GM21528 (cell line): Measurements from ENCODE around the gene TIE1.

Experiments used
- ATAC-seq: cut with Tn5 transposase; IDR thresholded peaks from one replicate; pipeline ENCODE4 v1.9.1; 2021; ENCODE audit warnings: mild to moderate bottlenecking, moderate library complexity; ENCODE audit not compliant: unreplicated experiment, low FRiP score

The TIE1 gene

DNA sequence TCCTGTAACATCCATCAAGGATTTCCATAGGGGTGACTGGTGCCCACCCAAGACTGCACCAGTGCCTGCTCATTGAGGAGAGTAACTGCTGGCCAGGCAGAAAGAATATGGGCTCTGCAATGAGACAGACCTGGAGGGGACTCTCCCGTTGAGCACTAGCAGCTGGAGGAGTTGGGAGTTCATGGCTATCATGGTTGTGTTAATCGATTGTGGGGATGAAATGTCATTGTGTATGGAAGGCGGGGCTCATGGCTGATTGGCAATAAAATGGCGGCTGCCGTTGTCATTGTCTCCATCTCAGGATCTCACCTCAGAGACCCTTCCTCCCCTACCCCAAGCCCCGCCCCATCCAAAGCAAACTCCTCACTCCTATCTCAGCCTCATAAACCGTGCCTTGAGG, 27.1 kb upstream of the TIE1 start:
- ATAC-seq = no peak

DNA sequence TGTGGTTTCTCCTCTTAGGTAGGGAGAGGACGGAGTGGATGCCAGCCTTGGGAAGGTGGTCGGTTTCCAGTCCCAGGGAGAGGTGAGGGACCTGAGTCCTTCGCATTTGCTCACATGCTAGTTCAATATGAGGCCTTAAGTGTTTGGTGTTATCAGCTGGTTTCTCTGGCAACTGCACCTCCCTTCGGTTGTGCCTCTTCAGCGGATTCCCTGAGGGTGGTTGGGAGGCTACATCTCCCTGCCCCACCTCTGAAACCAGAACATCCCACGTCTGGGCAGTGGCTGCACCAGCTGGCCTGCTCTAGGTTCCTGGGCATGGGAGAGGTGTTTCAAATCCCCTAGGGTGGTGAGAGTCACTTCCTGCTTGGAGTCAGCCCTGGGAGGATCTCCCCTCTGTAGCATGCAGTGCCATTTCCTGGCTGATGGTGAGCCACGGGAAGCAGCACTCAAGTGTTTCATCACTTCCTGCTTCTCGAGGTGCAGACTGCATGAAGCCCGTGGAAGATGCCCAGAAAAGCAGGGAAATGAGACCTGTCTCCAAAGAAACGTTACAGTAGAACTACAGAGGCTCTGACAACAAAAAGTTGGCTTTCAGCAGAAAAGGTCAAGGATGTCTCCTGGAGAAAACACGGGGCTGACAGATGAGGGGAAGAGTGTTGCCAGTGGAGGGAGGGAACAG, 26.5 kb upstream of the TIE1 start:
- ATAC-seq = no peak

DNA sequence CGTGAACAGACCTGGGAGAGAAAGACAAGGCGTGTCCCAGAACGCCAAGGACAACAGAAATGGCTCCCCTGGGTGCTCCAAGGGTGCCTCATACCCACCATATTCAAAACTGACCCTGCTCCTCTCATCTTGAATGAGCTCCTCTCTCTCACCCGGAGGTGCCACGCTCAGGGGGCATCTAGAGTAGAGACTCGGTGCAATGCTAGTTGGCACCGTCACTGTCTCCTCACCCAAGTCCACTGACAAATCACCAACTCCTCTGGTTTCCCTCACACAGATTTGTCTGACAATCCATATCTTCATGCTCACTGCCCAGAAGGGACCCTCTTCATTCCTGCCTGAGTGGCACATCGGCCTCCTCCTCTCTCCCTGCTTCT, 26.0 kb upstream of the TIE1 start:
- ATAC-seq = no peak

DNA sequence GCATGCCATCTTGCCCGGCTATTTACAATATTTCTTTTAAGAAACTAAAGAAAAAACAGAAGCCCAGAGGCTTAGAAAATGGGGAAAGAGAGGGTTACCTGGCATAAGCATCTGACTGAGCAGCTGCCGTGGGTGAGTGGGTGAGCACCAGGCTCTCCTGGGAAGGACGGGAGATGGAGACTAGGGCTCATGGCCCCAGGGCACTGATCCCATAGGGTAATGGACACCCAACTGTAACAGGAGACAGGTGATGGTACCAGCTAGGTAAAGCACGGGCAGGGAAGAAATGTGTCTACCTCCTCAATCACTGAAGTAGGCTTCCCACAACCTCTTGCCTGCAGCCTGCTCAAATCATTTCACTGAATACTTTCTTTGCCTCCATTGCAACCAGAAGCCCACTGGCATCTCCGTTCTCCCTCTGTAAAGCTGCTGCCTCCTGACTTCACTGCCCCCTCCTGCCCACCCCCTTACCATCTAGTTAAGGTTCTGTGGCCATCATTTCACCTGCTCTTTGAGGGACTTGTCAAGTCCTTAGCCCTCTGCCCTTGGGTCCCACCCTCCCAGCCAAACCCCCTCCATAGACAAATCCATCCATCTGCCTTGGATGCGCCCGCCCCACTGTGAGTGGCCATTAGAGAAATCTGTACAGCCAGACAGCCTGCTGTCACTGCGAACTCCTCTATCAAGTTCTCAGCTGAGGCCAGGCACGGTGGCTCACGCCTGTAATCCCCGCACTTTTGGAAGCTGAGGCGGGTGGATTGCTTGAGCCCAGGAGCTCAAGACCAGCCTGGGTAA, 24.8 kb upstream of the TIE1 start:
- ATAC-seq = no peak

DNA sequence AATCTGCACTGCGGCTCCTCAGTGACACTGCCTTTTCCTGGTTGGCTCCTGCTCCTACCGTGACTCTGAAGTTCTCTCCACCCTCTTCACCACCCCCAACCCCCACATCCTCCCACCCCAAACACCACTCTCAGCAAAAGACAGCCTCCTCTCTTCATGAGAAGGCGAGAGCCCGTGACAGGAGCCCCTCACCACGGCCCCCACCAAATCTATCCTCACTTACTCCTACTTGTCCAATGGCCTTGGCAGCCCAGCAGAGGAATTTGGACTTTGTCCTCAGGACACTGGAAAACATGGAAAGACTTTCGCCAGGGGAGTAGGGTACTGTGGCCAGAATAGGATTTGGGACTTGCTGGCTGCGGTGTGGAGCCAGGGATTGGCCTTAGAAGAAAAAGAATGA, 24.1 kb upstream of the TIE1 start:
- ATAC-seq = no peak

DNA sequence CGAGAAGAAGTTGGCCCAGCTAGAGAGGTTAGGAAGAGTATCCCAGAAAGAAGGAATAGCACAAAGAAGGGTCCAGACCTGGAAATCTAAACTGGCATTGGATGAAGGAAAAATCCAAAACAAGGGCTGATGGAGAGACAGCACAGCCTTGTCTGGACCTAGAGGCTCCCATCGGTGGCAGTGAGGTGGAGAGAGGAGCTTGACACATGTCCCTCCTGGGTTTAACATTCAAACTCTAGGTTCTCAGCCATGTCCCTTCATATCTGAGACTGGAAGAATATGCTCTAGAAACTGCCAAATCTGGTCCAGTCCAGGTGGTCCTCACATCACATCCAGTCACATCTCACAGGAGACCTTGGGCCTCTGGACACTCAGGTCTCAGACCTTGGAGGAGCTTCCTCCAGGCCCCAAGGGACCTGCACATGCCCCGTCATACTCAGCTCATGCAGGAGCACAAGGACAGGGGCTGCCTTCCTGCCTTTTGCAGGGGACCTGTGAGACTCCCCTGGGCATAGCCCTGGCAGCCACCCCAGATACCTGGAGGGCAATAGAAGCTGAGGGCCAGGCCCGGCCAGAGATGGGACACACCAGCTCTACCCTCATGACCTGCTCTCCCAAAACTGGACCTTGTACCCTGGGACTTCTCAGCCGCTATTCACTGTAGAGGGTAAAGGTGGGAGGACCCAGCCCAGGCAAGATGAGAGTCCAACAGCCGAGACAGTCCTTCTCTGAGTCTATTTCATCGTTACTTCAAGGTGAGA, 23.5 kb upstream of the TIE1 start:
- ATAC-seq = no peak

DNA sequence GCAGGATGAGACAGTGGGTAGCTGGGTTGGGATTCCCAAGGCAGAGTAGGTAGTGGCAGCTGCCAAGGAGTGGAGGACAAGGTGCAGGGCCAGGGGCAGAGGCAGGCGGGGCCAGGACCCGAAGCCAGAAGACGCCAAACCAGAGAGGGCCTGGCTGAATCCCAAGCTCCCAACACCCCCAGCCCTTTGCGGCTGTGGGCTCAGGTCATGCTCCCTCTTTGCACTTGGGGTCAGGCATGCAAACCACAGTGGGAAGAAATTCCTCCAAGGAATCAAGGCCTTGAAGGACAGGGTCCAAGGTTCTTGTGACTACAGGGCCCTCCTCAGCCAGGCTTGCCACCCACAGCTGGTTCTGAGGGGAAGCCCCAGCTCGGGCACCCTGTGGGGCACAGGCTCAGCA, 21.6 kb upstream of the TIE1 start:
- ATAC-seq = no peak

DNA sequence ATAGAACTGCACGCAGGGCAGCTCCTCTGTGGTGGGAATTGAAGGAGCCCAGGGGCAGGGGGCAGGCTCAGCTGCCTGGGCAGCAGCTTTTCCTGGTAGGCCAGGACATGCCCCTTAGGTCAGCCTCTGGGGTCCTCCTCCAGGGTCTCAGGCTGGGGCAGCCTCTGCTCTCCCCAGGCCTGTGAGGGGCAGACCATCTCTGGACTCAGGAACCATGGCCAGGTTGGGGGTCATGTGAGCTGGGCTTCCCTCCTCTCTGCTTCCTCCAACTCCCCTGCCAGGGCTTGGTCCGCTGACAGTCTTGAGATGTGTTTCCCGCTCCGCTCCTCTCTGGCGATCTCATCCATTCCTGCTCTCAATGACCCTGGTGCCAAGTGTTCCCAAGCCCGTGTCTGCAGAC, 21.1 kb upstream of the TIE1 start:
- no peak for ATAC-seq

DNA sequence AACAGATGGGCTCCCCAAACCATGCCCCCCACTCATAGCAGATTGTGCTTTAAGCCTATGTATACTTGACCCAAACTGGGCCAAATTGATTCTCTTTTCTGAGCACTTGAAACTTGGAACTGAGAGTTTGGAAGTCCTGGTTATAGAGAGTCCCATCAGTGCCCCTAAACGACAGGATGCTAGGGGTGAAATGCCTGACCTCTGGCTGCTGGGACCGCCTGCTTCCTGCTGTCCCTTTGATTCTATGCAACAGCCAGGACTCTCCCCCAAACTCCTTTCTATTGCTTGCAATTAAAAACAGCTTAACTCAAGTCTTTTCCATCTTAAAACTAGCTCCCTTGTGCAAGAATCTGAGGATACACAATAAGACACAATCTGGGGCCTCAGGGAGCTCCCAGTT, 20.1 kb upstream of the TIE1 start:
- no peak for ATAC-seq

DNA sequence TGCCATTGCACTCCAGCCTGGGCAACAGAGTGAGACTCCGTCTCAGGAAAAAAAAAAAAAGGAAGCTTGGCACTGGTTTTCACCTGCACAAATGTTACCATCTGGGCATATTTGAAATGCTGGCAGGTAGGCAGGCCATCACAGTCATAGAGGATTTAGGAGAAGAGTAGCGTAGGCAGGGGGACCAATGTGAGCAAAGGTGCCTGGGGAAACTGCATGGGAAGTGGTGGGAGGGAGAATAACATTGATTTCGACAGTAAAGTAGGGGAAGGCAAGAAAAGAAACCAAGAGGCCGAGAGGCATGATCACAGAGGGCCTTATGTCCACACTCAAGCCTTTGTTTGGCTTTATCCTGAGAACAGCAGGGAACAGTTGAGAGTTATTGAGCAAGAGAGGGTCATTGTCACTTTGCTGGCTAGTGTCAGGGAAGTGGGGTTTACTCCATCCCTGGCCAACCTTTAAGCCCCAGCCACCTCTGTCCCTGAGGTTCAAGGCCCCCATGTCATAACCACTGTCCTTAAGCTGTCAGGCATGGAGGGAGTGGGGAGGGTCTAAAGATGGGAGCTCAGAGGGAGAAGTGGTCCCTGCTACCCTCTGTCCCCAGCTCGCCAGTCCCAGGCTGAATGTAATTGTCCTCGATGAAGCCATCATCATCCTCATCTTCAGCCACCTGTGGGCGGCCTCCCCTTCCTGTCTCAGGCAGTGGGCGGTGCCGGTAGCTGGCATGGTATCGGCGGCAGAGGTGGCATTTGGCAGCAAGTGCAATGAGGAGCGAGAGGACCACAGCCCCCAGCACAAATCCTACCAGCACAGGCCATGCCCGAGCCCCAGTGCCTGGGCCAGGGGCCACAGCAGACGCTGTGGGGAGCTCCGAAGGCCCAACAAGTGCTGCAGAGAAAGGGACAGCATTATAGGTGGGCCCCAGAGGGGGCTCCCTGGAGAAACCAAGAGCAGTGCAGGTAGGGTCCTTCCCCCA, 18.3 kb upstream of the TIE1 start:
- no peak for ATAC-seq

DNA sequence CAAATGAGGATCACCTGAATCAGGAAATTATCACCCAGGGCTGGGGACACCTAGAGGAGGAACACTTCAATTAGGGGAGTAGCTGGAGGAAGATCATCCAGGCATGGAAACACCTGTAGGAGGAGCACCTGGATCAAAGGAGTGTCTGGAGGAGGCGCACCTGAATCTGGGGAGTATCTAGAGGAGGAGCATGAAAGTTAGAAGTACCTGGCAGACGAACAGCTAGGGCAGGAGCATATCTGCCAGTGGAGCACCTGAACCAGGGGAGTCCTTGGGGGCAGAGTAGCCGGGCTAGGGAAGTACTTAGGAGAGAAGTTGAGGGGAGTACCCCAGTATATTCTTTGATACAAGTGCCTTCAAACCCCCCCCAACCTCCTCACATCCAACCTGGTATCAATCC, 16.7 kb upstream of the TIE1 start:
- no peak for ATAC-seq

DNA sequence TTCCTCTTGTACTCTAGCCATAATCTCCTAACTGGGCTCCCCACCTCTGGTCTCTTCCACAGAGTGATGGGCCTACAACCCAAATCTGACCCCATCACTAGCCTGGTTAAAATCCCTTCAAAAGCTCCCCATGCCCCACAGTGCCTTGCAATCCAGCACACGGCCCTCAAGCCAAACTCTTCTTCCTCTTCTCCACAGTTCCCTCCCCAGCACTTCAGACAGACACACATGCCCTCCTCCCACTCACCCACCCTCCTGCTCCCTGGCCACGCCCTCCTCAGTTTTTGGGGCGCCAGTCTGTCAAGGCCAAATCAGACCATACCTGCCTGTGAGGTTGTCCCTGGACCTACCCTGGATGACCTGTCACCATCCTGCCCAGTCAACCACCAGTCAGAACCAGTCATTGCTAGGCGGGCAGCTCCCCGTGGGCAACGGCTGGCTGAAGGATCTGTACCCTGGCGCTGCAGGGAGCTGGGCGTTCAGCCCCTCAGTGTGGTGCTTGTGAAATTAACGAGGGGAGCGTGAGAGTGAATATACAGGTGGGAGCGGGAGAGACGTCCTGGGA, 16.2 kb upstream of the TIE1 start:
- no peak for ATAC-seq

DNA sequence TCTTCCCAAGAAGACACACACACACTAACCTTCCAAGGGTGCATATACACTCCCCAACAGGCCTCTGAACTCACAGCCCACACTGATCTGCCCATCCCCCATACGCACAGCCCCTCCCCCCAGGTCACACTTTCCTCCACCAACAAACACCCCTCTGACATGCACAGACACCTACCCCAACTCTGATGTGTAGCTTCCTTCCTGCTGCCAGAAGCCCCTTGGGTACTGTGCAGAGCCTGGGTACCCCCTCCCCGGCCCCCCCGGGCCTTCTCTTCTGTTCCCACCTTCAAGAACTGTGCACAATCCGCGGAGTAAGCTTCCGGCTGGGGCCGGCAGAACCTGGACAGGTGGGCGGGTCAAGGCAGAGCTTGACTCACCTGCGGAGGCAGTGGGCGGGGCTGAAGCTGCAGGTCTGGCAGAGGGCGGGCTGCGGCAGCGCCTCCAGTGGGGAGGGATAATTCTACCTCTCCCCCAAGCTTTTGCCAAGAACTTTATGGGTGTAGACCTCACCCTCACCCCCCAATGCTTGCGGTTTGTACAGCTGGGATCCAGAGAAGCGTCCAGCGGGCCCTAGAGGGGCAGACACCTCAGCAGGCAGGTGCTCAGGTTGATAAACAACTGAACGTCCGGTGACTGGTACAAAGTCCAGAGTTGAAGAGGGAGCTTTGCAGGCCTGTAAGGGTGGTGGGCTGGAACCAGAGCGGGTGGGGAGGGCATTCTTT, 15.4 kb upstream of the TIE1 start, which contains the start of gene C1orf210:
TSS of gene C1orf210 (minus strand) at position 313 of the 722 bp plus-strand sequence. CDS start 2,311 bp downstream, outside the sequence.
- no peak for ATAC-seq

DNA sequence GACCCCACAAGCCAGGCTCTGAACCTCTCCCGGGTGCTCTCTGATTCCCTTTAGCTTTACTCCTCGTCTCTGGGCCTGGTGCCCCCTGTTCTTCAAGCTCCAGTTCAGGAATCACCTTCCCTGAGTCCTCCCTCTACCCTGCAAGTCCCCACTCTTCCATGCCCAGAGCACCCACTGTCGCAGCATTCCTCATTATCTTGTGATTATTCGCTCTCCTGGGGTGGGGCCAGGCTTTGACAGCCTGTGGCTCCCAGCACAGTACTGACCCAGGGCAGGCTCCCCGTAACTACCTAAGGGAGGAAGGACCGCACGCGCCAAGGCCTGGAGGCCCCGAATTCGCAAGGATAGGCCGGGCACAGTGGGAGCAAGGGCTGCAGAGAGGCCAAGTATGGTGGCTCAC, 14.7 kb upstream of the TIE1 start:
- ATAC-seq = no peak

DNA sequence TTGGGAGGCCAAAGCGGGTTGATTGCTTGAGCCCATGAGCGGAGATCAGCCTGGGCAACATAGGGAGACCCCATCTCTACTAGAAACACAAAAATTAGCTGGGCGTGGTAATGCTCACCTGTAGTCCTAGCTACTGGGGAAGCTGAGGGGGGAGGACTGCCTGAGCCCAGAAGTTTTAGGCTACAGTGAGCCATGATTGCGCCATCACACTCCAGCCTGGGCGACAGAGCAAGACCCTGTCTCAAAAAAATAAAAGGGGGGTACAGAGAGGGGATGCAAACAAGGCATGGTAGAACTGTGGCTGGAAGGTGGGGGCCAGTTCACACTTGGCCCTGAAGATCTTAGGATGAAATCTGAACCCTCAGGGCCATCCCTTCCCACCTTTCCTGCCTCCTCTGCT, 14.2 kb upstream of the TIE1 start:
- ATAC-seq = no peak

DNA sequence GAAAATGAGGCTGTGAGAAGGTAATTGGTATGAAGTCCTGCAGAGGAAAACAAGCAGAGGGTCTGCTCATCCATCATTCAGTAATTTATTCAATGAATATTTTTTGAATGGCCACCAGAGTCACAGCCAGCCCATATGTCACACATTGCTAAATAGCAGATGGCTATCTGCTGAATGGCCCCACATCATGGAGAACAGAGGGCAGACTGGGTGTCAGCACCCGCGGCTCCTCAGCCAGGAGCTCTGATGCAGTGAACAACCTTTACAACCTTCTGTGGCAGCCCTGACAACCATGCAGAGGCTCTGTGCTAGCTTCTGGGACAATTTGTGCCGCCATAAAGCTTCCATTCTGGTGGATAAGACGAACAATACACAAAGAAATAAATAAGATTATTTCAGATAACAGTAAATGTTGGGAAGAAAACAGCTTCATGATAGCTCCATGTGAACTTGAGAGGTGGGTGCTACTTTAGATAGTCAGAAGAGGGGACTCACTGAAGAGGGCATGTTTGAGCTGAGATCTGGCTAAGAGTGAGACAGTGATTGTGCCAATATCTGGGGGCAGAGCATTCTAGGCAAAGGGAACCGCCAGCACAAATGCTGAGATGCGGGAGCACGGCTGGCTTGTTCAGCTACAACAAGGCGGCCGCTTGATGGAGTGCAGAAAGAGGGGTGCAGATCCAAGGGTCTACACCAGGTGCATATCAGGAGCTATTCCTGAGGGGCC, 12.6 kb upstream of the TIE1 start:
- ATAC-seq = no peak

DNA sequence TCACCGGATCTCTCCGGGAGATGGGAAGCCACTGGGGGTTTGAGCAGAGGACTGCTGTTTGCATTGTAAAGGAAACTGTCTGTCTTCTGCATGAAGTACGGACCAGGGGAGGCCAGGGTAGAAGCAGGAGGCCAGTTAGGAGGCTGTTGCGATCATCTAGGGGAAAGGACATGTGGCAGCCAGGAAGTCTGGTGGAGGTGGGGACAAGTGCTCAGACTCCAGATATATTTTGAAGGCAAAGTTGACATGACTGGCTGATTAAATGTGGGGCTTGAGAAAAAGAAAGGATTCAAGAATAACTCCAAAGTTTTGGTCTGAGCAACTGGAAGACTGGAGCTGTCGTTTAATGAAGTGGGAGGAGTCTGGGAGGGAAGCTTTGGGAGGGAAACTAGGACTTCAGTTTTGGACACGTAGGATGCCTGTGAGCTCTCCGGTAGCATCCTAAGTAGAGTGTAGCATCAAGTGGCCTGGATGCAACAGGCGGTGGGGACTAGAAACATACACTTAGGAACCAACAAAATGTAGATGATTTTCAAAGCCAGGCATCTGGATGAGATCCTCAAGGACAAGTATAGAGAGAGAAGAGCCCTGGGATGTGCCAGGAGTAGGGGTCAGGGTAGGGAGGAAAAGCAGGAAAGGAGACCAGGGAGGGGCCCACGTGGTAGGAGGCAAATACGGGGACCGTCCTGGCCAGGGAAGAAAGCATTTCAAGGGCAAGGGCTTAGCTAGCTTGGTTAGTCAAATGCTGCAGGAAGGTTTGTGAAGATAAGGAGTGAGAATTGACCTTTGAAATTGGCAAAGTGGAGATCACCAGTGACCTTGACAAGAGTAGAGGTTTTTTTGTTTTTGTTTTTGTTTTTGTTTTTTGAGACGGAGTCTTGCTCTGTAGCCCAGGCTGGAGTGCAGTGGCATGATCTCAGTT, 11.7 kb upstream of the TIE1 start:
- no peak for ATAC-seq

DNA sequence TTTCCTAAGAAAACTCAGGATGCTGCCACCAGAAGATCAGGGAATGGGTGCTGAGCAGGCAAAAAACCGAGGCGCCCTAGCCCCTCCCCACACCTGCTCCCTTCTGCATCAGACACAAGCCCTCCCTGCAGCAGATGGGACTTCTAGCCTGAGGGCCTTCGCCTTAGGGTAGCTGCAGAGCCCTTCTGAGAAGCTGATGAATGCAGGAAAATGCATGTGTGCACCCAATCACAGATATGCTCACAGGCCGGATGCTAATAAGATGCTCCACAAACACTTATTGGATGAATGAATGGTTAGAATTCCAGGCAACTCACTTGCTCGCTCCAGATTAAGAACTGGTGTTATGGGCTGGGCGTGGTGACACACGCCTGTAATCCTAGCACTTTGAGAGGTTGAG, 8.6 kb upstream of the TIE1 start:
- no peak for ATAC-seq
